Spleen (tissue), 11 donors: ENCODE results near the gene SAMD15. TPM values are rescaled to one million over a fixed set of nuclear protein-coding genes. Genes with fewer than 3 reads are reported as not detected.
A peak's percentile ranks its signal among the peaks of the same experiment; 100 is the strongest.
"Not testable (repeated sequence)": the region's sequence is repeated elsewhere in the genome, so short reads cannot be mapped to it uniquely, and the experiment has no call there.

Experiments used
- DNase-seq: peaks from one replicate; pipeline ENCODE4 v3.0.0-alpha.2; 2020
- H3K27ac ChIP-seq, 8 donors: fragments of 200-600 bp; sonication (generic) in 7 of 8; 1 replicate in 4 of 8; 2 replicates in 4 of 8; pipeline versions ENCODE4 v1.5.0 to v1.8.0; 2016 to 2021; ENCODE audit warnings: inconsistent platforms in 4 of 8, mild to moderate bottlenecking in 4 of 8, moderate library complexity in 1 of 8
- H3K27me3 ChIP-seq, 7 donors: fragments of 200-600 bp; sonication (generic) in 6 of 7; replicated peaks in 1 of 7; 1 replicate in 4 of 7; 2 replicates in 3 of 7; pipeline versions ENCODE4 v1.5.0 to v1.8.0; 2016 to 2021; ENCODE audit warnings: inconsistent platforms in 3 of 7, mild to moderate bottlenecking in 1 of 7
- H3K36me3 ChIP-seq, 6 donors: fragments of 200-600 bp; sonication (generic) in 5 of 6; 1 replicate in 4 of 6; 2 replicates in 2 of 6; pipeline versions ENCODE4 v1.5.0 to v1.8.0; 2016 to 2021; ENCODE audit warnings: inconsistent platforms in 2 of 6
- H3K4me1 ChIP-seq, 6 donors: fragments of 200-600 bp; sonication (generic) in 5 of 6; 1 replicate in 3 of 6; 2 replicates in 3 of 6; pipeline versions ENCODE4 v1.5.0 to v1.8.0; 2016 to 2021; ENCODE audit warnings: inconsistent platforms in 3 of 6
- H3K4me3 ChIP-seq, 8 donors: fragments of 200-600 bp; sonication (generic) in 7 of 8; 1 replicate in 4 of 8; 2 replicates in 4 of 8; pipeline versions ENCODE4 v1.5.0 to v1.8.0; 2016 to 2021; ENCODE audit warnings: inconsistent platforms in 4 of 8, mild to moderate bottlenecking in 4 of 8, moderate library complexity in 2 of 8
- H3K9me3 ChIP-seq, 8 donors: fragments of 200-600 bp; sonication (generic) in 7 of 8; 1 replicate in 4 of 8; 2 replicates in 4 of 8; pipeline versions ENCODE4 v1.5.0 to v1.8.0; 2016 to 2021; ENCODE audit warnings: inconsistent platforms in 4 of 8
- CTCF ChIP-seq, 11 experiments: fragments of 200-600 bp in 7 of 11; fragments of 450-650 bp in 4 of 11; sonication (generic) in 4 of 11; IDR thresholded peaks in 8 of 11; conservative IDR thresholded peaks in 3 of 11; 1 replicate in 7 of 11; 2 replicates in 4 of 11; pipeline versions ENCODE4 v1.4.0 to v1.8.0; 2016 to 2021; ENCODE audit warnings: antibody characterized with exemption in 11 of 11, inconsistent platforms in 4 of 11, mild to moderate bottlenecking in 1 of 11
- POLR2A ChIP-seq, 3 donors: fragments of 450-650 bp; IDR thresholded peaks; one replicate each; pipeline ENCODE4 v1.5.1; 2017; ENCODE audit warnings: antibody characterized with exemption in 3 of 3, mild to moderate bottlenecking in 1 of 3
- POLR2AphosphoS5 ChIP-seq, 3 donors: sonication (generic); formaldehyde crosslinking; IDR thresholded peaks; one replicate each; pipeline ENCODE4 v1.5.1; 2017; ENCODE audit warnings: antibody characterized with exemption in 3 of 3
- WGBS, 5 donors: extraction: QIAGEN DNeasy Blood & Tissue Kit in 3 of 5; methylation state at CpG; one replicate each; pipeline versions ENCODE4 v1.1.5 to v1.1.7; 2013 to 2018; 5-methylcytosine and 5-hydroxymethylcytosine counted together
- intact Hi-C: fragments of 100-400 bp; cut with DNase I; formaldehyde crosslinking; loops from one replicate; pipeline ENCODE4 v1.15.0; 2023; ENCODE audit warnings: low total_unique reads
- polyA plus RNA-seq, 3 donors: library from polyadenylated mRNA; stranded (reverse); fragments of 200-250 nt; gene quantifications; one replicate each; pipeline ENCODE4 v1.2.1, GENCODE V29; 2013
- total RNA-seq, 7 donors: library from RNA; depleted of rRNA in 3 of 7; stranded (reverse); fragments of >200 nt in 3 of 7; fragmentation: NEBNext Ultra II Directional in 4 of 7; extraction: Animal tissue kit (Norgen Biotek cat#: 25700) in 4 of 7; gene quantifications; one replicate each; pipeline versions ENCODE4 v1.1.0 to v1.2.1, GENCODE V29; 2016 to 2021
- donor health status: healthy with polysubstance abuse.
- donor health status: DM: no; HTN: no; CAD: no; lungs with moderate emphysema.
- donor health status: DM: no; HTN: no; CAD: no.
- donor health status: Bipolar disorder and iron deficiency.
- donor health status: healthy.
- donor health status: DM: no; HTN: no; CAD: no.
- donor health status: DM: yes; HTN: yes; CAD: no.

SAMD15 gene
- total and polyA plus RNA-seq, 10 donors = 0.15 to 1.7 (median 0.79) TPM; not detected in 1

GRCh38 chr14:77407158-77407557 is 30.0 kb downstream of the SAMD15 start:
- intact Hi-C loops = no loop called here
- DNase-seq = no peak
- H3K9me3 ChIP-seq = no peaks in the 10 kb centered on the region
- H3K4me3 ChIP-seq = peak overlapping the region in 1 of 8 donors; percentile 36
- 37 to 64% (median 40%) methylated on average over 2 of the region's 2 CpGs for WGBS, 5 donors
- no peaks in the 10 kb centered on the region for H3K36me3 ChIP-seq
- H3K27me3 ChIP-seq = no peaks in the 10 kb centered on the region
- TF ChIP-seq POLR2A (IDR thresholded peaks at IDR 0.05) (no peak), POLR2AphosphoS5 (IDR thresholded peaks at IDR 0.05) (no peak), CTCF (IDR thresholded peaks at IDR 0.05 in 8 of 11, conservative IDR thresholded peaks at IDR 0.05 in 3 of 11) (no peak)
- peaks cover 0 to 22% (median 2%) of the 10 kb centered on the region in 6 donors for H3K4me1 ChIP-seq
- H3K27ac ChIP-seq = peak overlapping the region in 7 of 8 donors; percentile 32 to 91 (median 80)

GRCh38 chr14:77409131-77409533 is 32.0 kb downstream of the SAMD15 start:
- Histone ChIP-seq H3K36me3 (no peaks in the 10 kb centered on the region), H3K4me1 (peaks cover 0 to 22% (median 2%) of the 10 kb centered on the region in 6 donors), H3K27me3 (no peaks in the 10 kb centered on the region), H3K4me3 (no peak overlapping the region), H3K27ac (peak overlapping the region in 1 of 8 donors; percentile 53), H3K9me3 (no peaks in the 10 kb centered on the region)
- DNase-seq = no peak
- WGBS, 5 donors = 36 to 81% (median 70%) methylated on average over 3 of the region's 3 CpGs
- intact Hi-C loops = no loop called here
- TF ChIP-seq POLR2A (IDR thresholded peaks at IDR 0.05) = no peak
- no peak for TF ChIP-seq POLR2AphosphoS5 (IDR thresholded peaks at IDR 0.05)
- peak in 4 of 11 experiments; percentile 11 to 39 (median 24) for TF ChIP-seq CTCF (IDR thresholded peaks at IDR 0.05 in 8 of 11, conservative IDR thresholded peaks at IDR 0.05 in 3 of 11)

GRCh38 chr14:77415403-77416030 is 38.3 kb downstream of the SAMD15 start:
- H3K4me1 ChIP-seq, intact Hi-C loops, H3K36me3 ChIP-seq, H3K27me3 ChIP-seq, H3K4me3 ChIP-seq, H3K27ac ChIP-seq, DNase-seq: not testable (repeated sequence)
- H3K9me3 ChIP-seq = peaks cover 3 to 37% (median 30%) of the 10 kb centered on the region in 8 donors
- WGBS, 5 donors = 91 to 96% (median 94%) methylated on average over 10 of the region's 10 CpGs

GRCh38 chr14:77416098-77416497 is 38.9 kb downstream of the SAMD15 start:
- H3K27me3 ChIP-seq, H3K27ac ChIP-seq, DNase-seq, intact Hi-C loops, H3K4me1 ChIP-seq, H3K36me3 ChIP-seq, H3K4me3 ChIP-seq: not testable (repeated sequence)
- peaks cover 3 to 43% (median 35%) of the 10 kb centered on the region in 8 donors for H3K9me3 ChIP-seq
- WGBS, 5 donors = 70 to 90% (median 86%) methylated on average over 2 of the region's 3 CpGs

- WGBS, 5 donors = 92 to 95% (median 95%) methylated on average over 6 to 8 of the region's 8 CpGs
- peaks cover 3 to 47% (median 36%) of the 10 kb centered on the region in 8 donors for H3K9me3 ChIP-seq
- TF ChIP-seq POLR2A (IDR thresholded peaks at IDR 0.05) (no peak), CTCF (IDR thresholded peaks at IDR 0.05 in 8 of 11, conservative IDR thresholded peaks at IDR 0.05 in 3 of 11) (no peak), POLR2AphosphoS5 (IDR thresholded peaks at IDR 0.05) (no peak)
- intact Hi-C loops = no loop called here
- no peak overlapping the region for H3K4me3 ChIP-seq
- no peak for DNase-seq
- H3K36me3 ChIP-seq = peaks cover 0 to 14% (median 1%) of the 10 kb centered on the region in 6 donors
- H3K4me1 ChIP-seq = no peaks in the 10 kb centered on the region
- H3K27me3 ChIP-seq = no peaks in the 10 kb centered on the region
- H3K27ac ChIP-seq = peak overlapping the region in 1 of 8 donors; percentile 35
Observed at GRCh38 chr14:77416836-77417235, 39.7 kb downstream of the SAMD15 start.
